GM23338 (cell line): ENCODE measurements around the gene STK39. TPM values are rescaled to one million over a fixed set of nuclear protein-coding genes. Genes with fewer than 3 reads are reported as not detected.

ENCODE experiments used
- POLR2AphosphoS5 ChIP-seq: IDR thresholded peaks from 2 replicates; pipeline ENCODE4 v1.6.1; 2016; ENCODE audit warnings: antibody characterized with exemption, low read depth
- ZNF114 ChIP-seq: fragments of 250-450 bp; sonication (Bioruptor Pico); IDR thresholded peaks from 2 replicates; pipeline ENCODE4 v1.5.0; 2020; ENCODE audit warnings: mild to moderate bottlenecking, moderate library complexity
- polyA plus RNA-seq: library from polyadenylated mRNA; unstranded; fragments of >200 nt; fragmentation: Nextera tagmentation; extraction: Ambion mirVana; gene quantifications from 2 replicates; pipeline ENCODE4 v1.2.1, GENCODE V29; 2016
- total RNA-seq: library from RNA; depleted of rRNA; stranded (reverse); fragments of >200 nt; shearing (Covaris generic); gene quantifications from 2 replicates; pipeline ENCODE4 v1.2.3, GENCODE V29; 2014
- TF ChIP-seq, protein P1 (sequence below): fragments of 250-450 bp; sonication (Bioruptor Pico); IDR thresholded peaks from 2 replicates; pipeline ENCODE4 v1.5.0; 2020; ENCODE audit warnings: mild to moderate bottlenecking, moderate library complexity
- TF ChIP-seq, protein P2 (sequence below): IDR thresholded peaks from one replicate; pipeline ENCODE4 v1.6.1; 2018; ENCODE audit warnings: antibody characterized with exemption; ENCODE audit not compliant: unreplicated experiment
- TF ChIP-seq, protein P3 (sequence below), 2 experiments: fragments of 200-600 bp in 1 of 2; sonication (generic) in 1 of 2; conservative IDR thresholded peaks; 2 replicates each; pipeline versions ENCODE4 v1.5.1 to v1.6.1; 2016 to 2017; ENCODE audit warnings: antibody characterized with exemption in 2 of 2, low read depth in 2 of 2, mild to moderate bottlenecking in 2 of 2, moderate library complexity in 1 of 2

The STK39 gene
- total and polyA plus RNA-seq, 2 experiments from 2014 or later = 9.5 to 16.9 TPM

GRCh38 chr2:168278424-168278888 is 31.1 kb upstream of the STK39 start (continued):
- TF ChIP-seq, protein P1, sequence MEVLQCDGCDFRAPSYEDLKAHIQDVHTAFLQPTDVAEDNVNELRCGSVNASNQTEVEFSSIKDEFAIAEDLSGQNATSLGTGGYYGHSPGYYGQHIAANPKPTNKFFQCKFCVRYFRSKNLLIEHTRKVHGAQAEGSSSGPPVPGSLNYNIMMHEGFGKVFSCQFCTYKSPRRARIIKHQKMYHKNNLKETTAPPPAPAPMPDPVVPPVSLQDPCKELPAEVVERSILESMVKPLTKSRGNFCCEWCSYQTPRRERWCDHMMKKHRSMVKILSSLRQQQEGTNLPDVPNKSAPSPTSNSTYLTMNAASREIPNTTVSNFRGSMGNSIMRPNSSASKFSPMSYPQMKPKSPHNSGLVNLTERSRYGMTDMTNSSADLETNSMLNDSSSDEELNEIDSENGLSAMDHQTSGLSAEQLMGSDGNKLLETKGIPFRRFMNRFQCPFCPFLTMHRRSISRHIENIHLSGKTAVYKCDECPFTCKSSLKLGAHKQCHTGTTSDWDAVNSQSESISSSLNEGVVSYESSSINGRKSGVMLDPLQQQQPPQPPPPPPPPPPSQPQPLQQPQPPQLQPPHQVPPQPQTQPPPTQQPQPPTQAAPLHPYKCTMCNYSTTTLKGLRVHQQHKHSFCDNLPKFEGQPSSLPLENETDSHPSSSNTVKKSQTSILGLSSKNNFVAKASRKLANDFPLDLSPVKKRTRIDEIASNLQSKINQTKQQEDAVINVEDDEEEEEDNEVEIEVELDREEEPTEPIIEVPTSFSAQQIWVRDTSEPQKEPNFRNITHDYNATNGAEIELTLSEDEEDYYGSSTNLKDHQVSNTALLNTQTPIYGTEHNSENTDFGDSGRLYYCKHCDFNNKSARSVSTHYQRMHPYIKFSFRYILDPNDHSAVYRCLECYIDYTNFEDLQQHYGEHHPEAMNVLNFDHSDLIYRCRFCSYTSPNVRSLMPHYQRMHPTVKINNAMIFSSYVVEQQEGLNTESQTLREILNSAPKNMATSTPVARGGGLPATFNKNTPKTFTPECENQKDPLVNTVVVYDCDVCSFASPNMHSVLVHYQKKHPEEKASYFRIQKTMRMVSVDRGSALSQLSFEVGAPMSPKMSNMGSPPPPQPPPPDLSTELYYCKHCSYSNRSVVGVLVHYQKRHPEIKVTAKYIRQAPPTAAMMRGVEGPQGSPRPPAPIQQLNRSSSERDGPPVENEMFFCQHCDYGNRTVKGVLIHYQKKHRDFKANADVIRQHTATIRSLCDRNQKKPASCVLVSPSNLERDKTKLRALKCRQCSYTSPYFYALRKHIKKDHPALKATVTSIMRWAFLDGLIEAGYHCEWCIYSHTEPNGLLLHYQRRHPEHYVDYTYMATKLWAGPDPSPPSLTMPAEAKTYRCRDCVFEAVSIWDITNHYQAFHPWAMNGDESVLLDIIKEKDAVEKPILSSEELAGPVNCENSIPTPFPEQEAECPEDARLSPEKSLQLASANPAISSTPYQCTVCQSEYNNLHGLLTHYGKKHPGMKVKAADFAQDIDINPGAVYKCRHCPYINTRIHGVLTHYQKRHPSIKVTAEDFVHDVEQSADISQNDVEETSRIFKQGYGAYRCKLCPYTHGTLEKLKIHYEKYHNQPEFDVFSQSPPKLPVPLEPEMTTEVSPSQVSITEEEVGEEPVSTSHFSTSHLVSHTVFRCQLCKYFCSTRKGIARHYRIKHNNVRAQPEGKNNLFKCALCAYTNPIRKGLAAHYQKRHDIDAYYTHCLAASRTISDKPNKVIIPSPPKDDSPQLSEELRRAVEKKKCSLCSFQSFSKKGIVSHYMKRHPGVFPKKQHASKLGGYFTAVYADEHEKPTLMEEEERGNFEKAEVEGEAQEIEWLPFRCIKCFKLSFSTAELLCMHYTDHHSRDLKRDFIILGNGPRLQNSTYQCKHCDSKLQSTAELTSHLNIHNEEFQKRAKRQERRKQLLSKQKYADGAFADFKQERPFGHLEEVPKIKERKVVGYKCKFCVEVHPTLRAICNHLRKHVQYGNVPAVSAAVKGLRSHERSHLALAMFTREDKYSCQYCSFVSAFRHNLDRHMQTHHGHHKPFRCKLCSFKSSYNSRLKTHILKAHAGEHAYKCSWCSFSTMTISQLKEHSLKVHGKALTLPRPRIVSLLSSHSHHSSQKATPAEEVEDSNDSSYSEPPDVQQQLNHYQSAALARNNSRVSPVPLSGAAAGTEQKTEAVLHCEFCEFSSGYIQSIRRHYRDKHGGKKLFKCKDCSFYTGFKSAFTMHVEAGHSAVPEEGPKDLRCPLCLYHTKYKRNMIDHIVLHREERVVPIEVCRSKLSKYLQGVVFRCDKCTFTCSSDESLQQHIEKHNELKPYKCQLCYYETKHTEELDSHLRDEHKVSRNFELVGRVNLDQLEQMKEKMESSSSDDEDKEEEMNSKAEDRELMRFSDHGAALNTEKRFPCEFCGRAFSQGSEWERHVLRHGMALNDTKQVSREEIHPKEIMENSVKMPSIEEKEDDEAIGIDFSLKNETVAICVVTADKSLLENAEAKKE = no peak
- TF ChIP-seq ZNF114 (CRISPR knock-in tag) (no peak), POLR2AphosphoS5 (no peak)
- TF ChIP-seq, protein P2, sequence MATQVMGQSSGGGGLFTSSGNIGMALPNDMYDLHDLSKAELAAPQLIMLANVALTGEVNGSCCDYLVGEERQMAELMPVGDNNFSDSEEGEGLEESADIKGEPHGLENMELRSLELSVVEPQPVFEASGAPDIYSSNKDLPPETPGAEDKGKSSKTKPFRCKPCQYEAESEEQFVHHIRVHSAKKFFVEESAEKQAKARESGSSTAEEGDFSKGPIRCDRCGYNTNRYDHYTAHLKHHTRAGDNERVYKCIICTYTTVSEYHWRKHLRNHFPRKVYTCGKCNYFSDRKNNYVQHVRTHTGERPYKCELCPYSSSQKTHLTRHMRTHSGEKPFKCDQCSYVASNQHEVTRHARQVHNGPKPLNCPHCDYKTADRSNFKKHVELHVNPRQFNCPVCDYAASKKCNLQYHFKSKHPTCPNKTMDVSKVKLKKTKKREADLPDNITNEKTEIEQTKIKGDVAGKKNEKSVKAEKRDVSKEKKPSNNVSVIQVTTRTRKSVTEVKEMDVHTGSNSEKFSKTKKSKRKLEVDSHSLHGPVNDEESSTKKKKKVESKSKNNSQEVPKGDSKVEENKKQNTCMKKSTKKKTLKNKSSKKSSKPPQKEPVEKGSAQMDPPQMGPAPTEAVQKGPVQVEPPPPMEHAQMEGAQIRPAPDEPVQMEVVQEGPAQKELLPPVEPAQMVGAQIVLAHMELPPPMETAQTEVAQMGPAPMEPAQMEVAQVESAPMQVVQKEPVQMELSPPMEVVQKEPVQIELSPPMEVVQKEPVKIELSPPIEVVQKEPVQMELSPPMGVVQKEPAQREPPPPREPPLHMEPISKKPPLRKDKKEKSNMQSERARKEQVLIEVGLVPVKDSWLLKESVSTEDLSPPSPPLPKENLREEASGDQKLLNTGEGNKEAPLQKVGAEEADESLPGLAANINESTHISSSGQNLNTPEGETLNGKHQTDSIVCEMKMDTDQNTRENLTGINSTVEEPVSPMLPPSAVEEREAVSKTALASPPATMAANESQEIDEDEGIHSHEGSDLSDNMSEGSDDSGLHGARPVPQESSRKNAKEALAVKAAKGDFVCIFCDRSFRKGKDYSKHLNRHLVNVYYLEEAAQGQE = no peak
- TF ChIP-seq, protein P3, sequence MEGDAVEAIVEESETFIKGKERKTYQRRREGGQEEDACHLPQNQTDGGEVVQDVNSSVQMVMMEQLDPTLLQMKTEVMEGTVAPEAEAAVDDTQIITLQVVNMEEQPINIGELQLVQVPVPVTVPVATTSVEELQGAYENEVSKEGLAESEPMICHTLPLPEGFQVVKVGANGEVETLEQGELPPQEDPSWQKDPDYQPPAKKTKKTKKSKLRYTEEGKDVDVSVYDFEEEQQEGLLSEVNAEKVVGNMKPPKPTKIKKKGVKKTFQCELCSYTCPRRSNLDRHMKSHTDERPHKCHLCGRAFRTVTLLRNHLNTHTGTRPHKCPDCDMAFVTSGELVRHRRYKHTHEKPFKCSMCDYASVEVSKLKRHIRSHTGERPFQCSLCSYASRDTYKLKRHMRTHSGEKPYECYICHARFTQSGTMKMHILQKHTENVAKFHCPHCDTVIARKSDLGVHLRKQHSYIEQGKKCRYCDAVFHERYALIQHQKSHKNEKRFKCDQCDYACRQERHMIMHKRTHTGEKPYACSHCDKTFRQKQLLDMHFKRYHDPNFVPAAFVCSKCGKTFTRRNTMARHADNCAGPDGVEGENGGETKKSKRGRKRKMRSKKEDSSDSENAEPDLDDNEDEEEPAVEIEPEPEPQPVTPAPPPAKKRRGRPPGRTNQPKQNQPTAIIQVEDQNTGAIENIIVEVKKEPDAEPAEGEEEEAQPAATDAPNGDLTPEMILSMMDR (conservative IDR thresholded peaks at IDR 0.05; ENCODE audit: low read depth in 2 of 2) = no peak
